GM23338 (cell line): ENCODE data around the gene LMBRD1. TPM values are rescaled to one million over a fixed set of nuclear protein-coding genes. Genes with fewer than 3 reads are reported as not detected.

Experiments
- ATAC-seq: fragments of 200-7000 bp; cut with Tn5 transposase; 3 replicates; pipeline ENCODE4 v1.9.1; 2020
- DNase-seq: peaks from one replicate; pipeline ENCODE4 v3.0.0-alpha.2; 2015; ENCODE audit warnings: low spot score
- H2AFZ ChIP-seq: fragments of 200-600 bp; sonication (generic); 2 replicates; pipeline ENCODE4 v1.8.0; 2016; ENCODE audit warnings: antibody characterized with exemption, mild to moderate bottlenecking, moderate library complexity
- H3F3A ChIP-seq: fragments of 200-600 bp; sonication (generic); replicated peaks from 2 replicates; pipeline ENCODE4 v1.8.0; 2017; ENCODE audit warnings: antibody characterized with exemption, mixed run types, low read depth
- H3K27ac ChIP-seq: fragments of 200-600 bp; sonication (generic); 2 replicates; pipeline ENCODE4 v1.6.1; 2016; ENCODE audit warnings: low read depth
- H3K27me3 ChIP-seq: fragments of 200-600 bp; sonication (generic); 2 replicates; pipeline ENCODE4 v1.8.0; 2016; ENCODE audit warnings: mild to moderate bottlenecking, mixed run types, moderate library complexity; ENCODE audit not compliant: insufficient read depth
- H3K36me3 ChIP-seq: fragments of 200-600 bp; sonication (generic); 2 replicates; pipeline ENCODE4 v1.8.0; 2016; ENCODE audit warnings: mild to moderate bottlenecking; ENCODE audit not compliant: insufficient read depth
- H3K4me1 ChIP-seq: fragments of 200-600 bp; sonication (generic); 2 replicates; pipeline ENCODE4 v1.8.0; 2016; ENCODE audit warnings: mild to moderate bottlenecking, moderate library complexity; ENCODE audit not compliant: insufficient read depth
- H3K4me2 ChIP-seq: fragments of 200-600 bp; sonication (generic); 2 replicates; pipeline ENCODE4 v1.7.1; 2017; ENCODE audit warnings: mixed run types
- H3K4me3 ChIP-seq: fragments of 200-600 bp; sonication (generic); 2 replicates; pipeline ENCODE4 v1.6.1; 2016; ENCODE audit warnings: mixed run types
- H3K79me2 ChIP-seq: fragments of 200-600 bp; sonication (generic); replicated peaks from 2 replicates; pipeline ENCODE4 v1.8.0; 2017; ENCODE audit warnings: mild to moderate bottlenecking; ENCODE audit not compliant: insufficient read depth
- H3K9me2 ChIP-seq: fragments of 200-600 bp; sonication (generic); 2 replicates; pipeline ENCODE4 v1.8.0; 2017; ENCODE audit not compliant: insufficient read depth
- H4K20me1 ChIP-seq: fragments of 200-600 bp; sonication (generic); replicated peaks from 2 replicates; pipeline ENCODE4 v1.8.0; 2017; ENCODE audit warnings: mild to moderate bottlenecking; ENCODE audit not compliant: insufficient read depth
- H3K27ac Mint-ChIP-seq: 2 replicates; pipeline ENCODE4 v1.8.0; 2020; ENCODE audit warnings: inconsistent platforms, mild to moderate bottlenecking, moderate library complexity, mixed read lengths
- H3K27me3 Mint-ChIP-seq: 3 replicates; pipeline ENCODE4 v1.8.0; 2022; ENCODE audit warnings: low read depth, mild to moderate bottlenecking, moderate library complexity, mixed read lengths, inconsistent platforms; ENCODE audit not compliant: insufficient read depth, poor library complexity
- H3K36me3 Mint-ChIP-seq: 3 replicates; pipeline ENCODE4 v1.8.0; 2021; ENCODE audit warnings: low read depth, mild to moderate bottlenecking, inconsistent platforms, moderate library complexity, mixed read lengths
- H3K4me1 Mint-ChIP-seq: 3 replicates; pipeline ENCODE4 v1.8.0; 2020; ENCODE audit warnings: mild to moderate bottlenecking, inconsistent platforms, mixed read lengths
- H3K4me3 Mint-ChIP-seq: 3 replicates; pipeline ENCODE4 v1.8.0; 2021; ENCODE audit warnings: moderate library complexity, mild to moderate bottlenecking, inconsistent platforms, mixed read lengths
- H3K9me3 Mint-ChIP-seq: 3 replicates; pipeline ENCODE4 v1.8.0; 2020; ENCODE audit warnings: moderate library complexity, mild to moderate bottlenecking, inconsistent platforms, mixed read lengths
- CREB1 ChIP-seq: fragments of 250-450 bp; sonication (Bioruptor Pico); IDR thresholded peaks from 2 replicates; pipeline ENCODE4 v1.5.0; 2020; ENCODE audit warnings: low read depth, mild to moderate bottlenecking, moderate library complexity
- CTCF ChIP-seq, 2 experiments: fragments of 200-600 bp in 1 of 2; sonication (generic) in 1 of 2; conservative IDR thresholded peaks; 2 replicates each; pipeline versions ENCODE4 v1.5.1 to v1.6.1; 2016 to 2017; ENCODE audit warnings: antibody characterized with exemption in 2 of 2, low read depth in 2 of 2, mild to moderate bottlenecking in 2 of 2, moderate library complexity in 1 of 2
- EZH2phosphoT487 ChIP-seq: fragments of 200-600 bp; sonication (generic); IDR thresholded peaks from one replicate; pipeline ENCODE4 v1.8.1; 2018; ENCODE audit warnings: antibody characterized with exemption; ENCODE audit not compliant: unreplicated experiment
- JUNB ChIP-seq: IDR thresholded peaks from one replicate; pipeline ENCODE4 v1.6.1; 2016; ENCODE audit warnings: antibody characterized with exemption; ENCODE audit not compliant: unreplicated experiment
- POLR2AphosphoS5 ChIP-seq: IDR thresholded peaks from 2 replicates; pipeline ENCODE4 v1.6.1; 2016; ENCODE audit warnings: antibody characterized with exemption, low read depth
- STAT1 ChIP-seq: IDR thresholded peaks from one replicate; pipeline ENCODE4 v1.6.1; 2016; ENCODE audit warnings: antibody characterized with exemption; ENCODE audit not compliant: unreplicated experiment
- ZNF114 ChIP-seq: fragments of 250-450 bp; sonication (Bioruptor Pico); IDR thresholded peaks from 2 replicates; pipeline ENCODE4 v1.5.0; 2020; ENCODE audit warnings: mild to moderate bottlenecking, moderate library complexity
- polyA plus RNA-seq: library from polyadenylated mRNA; unstranded; fragments of >200 nt; fragmentation: Nextera tagmentation; extraction: Ambion mirVana; gene quantifications from 2 replicates; pipeline ENCODE4 v1.2.1, GENCODE V29; 2016
- total RNA-seq: library from RNA; depleted of rRNA; stranded (reverse); fragments of >200 nt; shearing (Covaris generic); gene quantifications from 2 replicates; pipeline ENCODE4 v1.2.3, GENCODE V29; 2014
- TF ChIP-seq, protein P1 (sequence below): IDR thresholded peaks from 2 replicates; pipeline ENCODE4 v1.6.1; 2016; ENCODE audit warnings: antibody characterized with exemption
- TF ChIP-seq, protein P2 (sequence below): IDR thresholded peaks from one replicate; pipeline ENCODE4 v1.6.1; 2018; ENCODE audit warnings: antibody characterized with exemption; ENCODE audit not compliant: unreplicated experiment

The LMBRD1 gene
- total and polyA plus RNA-seq, 2 experiments from 2014 or later, result 20.3 to 21.0 TPM

GRCh38 chr6:69705954-69706353 lies 90.9 kb downstream of the LMBRD1 start:
- H3K9me3 Mint-ChIP-seq, result no peaks in the 10 kb centered on the region
- TF ChIP-seq CTCF (conservative IDR thresholded peaks at IDR 0.05; ENCODE audit: low read depth in 2 of 2), result peak; percentile 26 to 56
- TF ChIP-seq, protein P1, sequence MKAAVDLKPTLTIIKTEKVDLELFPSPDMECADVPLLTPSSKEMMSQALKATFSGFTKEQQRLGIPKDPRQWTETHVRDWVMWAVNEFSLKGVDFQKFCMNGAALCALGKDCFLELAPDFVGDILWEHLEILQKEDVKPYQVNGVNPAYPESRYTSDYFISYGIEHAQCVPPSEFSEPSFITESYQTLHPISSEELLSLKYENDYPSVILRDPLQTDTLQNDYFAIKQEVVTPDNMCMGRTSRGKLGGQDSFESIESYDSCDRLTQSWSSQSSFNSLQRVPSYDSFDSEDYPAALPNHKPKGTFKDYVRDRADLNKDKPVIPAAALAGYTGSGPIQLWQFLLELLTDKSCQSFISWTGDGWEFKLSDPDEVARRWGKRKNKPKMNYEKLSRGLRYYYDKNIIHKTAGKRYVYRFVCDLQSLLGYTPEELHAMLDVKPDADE, result no peak
- Histone ChIP-seq H2AFZ (no peak overlapping the region), H4K20me1 (no peaks in the 10 kb centered on the region), H3K4me2 (no peak overlapping the region), H3K4me1 (no peaks in the 10 kb centered on the region), H3K4me3 (no peak overlapping the region), H3K79me2 (no peaks in the 10 kb centered on the region), H3K27ac (no peak overlapping the region), H3K9me2 (no peaks in the 10 kb centered on the region), H3F3A (no peaks in the 10 kb centered on the region), H3K36me3 (no peaks in the 10 kb centered on the region), H3K27me3 (no peaks in the 10 kb centered on the region)
- DNase-seq (peak; percentile 23), ATAC-seq (no peak; the same call in 2 of the 3 replicates)
- H3K27me3 Mint-ChIP-seq, result no peaks in the 10 kb centered on the region
- no peak overlapping the region for H3K27ac Mint-ChIP-seq
- H3K4me1 Mint-ChIP-seq, result no peaks in the 10 kb centered on the region
- H3K4me3 Mint-ChIP-seq, result no peak overlapping the region
- no peaks in the 10 kb centered on the region for H3K36me3 Mint-ChIP-seq

GRCh38 chr6:69704916-69705315 lies 91.9 kb downstream of the LMBRD1 start:
- H3K4me3 Mint-ChIP-seq, result no peak overlapping the region
- no peaks in the 10 kb centered on the region for H3F3A ChIP-seq
- H3K27ac Mint-ChIP-seq, result no peak overlapping the region
- ATAC-seq (no peak), DNase-seq (no peak)
- H3K36me3 ChIP-seq, result no peaks in the 10 kb centered on the region
- H3K4me1 ChIP-seq, result no peaks in the 10 kb centered on the region
- no peak overlapping the region for H3K4me2 ChIP-seq
- H3K27ac ChIP-seq, result no peak overlapping the region
- no peaks in the 10 kb centered on the region for H4K20me1 ChIP-seq
- H3K9me2 ChIP-seq, result no peaks in the 10 kb centered on the region
- H3K79me2 ChIP-seq, result no peaks in the 10 kb centered on the region
- no peak overlapping the region for H3K4me3 ChIP-seq
- H3K27me3 Mint-ChIP-seq, result no peaks in the 10 kb centered on the region
- no peak overlapping the region for H2AFZ ChIP-seq
- H3K36me3 Mint-ChIP-seq, result no peaks in the 10 kb centered on the region
- no peaks in the 10 kb centered on the region for H3K27me3 ChIP-seq
- no peaks in the 10 kb centered on the region for H3K9me3 Mint-ChIP-seq
- no peak for TF ChIP-seq CREB1
- TF ChIP-seq, protein P2, sequence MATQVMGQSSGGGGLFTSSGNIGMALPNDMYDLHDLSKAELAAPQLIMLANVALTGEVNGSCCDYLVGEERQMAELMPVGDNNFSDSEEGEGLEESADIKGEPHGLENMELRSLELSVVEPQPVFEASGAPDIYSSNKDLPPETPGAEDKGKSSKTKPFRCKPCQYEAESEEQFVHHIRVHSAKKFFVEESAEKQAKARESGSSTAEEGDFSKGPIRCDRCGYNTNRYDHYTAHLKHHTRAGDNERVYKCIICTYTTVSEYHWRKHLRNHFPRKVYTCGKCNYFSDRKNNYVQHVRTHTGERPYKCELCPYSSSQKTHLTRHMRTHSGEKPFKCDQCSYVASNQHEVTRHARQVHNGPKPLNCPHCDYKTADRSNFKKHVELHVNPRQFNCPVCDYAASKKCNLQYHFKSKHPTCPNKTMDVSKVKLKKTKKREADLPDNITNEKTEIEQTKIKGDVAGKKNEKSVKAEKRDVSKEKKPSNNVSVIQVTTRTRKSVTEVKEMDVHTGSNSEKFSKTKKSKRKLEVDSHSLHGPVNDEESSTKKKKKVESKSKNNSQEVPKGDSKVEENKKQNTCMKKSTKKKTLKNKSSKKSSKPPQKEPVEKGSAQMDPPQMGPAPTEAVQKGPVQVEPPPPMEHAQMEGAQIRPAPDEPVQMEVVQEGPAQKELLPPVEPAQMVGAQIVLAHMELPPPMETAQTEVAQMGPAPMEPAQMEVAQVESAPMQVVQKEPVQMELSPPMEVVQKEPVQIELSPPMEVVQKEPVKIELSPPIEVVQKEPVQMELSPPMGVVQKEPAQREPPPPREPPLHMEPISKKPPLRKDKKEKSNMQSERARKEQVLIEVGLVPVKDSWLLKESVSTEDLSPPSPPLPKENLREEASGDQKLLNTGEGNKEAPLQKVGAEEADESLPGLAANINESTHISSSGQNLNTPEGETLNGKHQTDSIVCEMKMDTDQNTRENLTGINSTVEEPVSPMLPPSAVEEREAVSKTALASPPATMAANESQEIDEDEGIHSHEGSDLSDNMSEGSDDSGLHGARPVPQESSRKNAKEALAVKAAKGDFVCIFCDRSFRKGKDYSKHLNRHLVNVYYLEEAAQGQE, result no peak
- TF ChIP-seq EZH2phosphoT487, result no peak
- no peak for TF ChIP-seq JUNB
- no peak for TF ChIP-seq CTCF (conservative IDR thresholded peaks at IDR 0.05; ENCODE audit: low read depth in 2 of 2)
- no peak for TF ChIP-seq ZNF114 (CRISPR knock-in tag)
- no peak for TF ChIP-seq POLR2AphosphoS5
- TF ChIP-seq STAT1, result no peak
- H3K4me1 Mint-ChIP-seq, result no peaks in the 10 kb centered on the region
